H9 (cell line): ENCODE results near the gene CLIC1. TPM values are rescaled to one million over a fixed set of nuclear protein-coding genes. Genes with fewer than 3 reads are reported as not detected.

Experiments
- DNase-seq: peaks from one replicate; pipeline ENCODE4 v3.0.0-alpha.2; 2017
- H2AFZ ChIP-seq: one replicate; pipeline ENCODE4 v1.6.1; 2013; ENCODE audit warnings: mild to moderate bottlenecking, low read length, control low read depth, moderate library complexity
- H2AK5ac ChIP-seq: 2 replicates; pipeline ENCODE4 v1.6.1; 2013; ENCODE audit warnings: low read length, control low read depth, mixed read lengths; ENCODE audit not compliant: insufficient read length
- H2BK120ac ChIP-seq: one replicate; pipeline ENCODE4 v1.6.1; 2013; ENCODE audit warnings: low read depth, mild to moderate bottlenecking, low read length, control low read depth, inconsistent platforms; ENCODE audit not compliant: poor library complexity, severe bottlenecking
- H2BK12ac ChIP-seq: 2 replicates; pipeline ENCODE4 v1.6.1; 2013; ENCODE audit warnings: low read length, control low read depth, mixed read lengths, low read depth; ENCODE audit not compliant: insufficient read length
- H2BK15ac ChIP-seq: 2 replicates; pipeline ENCODE4 v1.6.1; 2013; ENCODE audit warnings: low read depth, low read length, control low read depth
- H2BK20ac ChIP-seq: one replicate; pipeline ENCODE4 v1.6.1; 2013; ENCODE audit warnings: low read depth, mild to moderate bottlenecking, low read length, control low read depth, inconsistent platforms; ENCODE audit not compliant: poor library complexity, severe bottlenecking
- H2BK5ac ChIP-seq: 2 replicates; pipeline ENCODE4 v1.6.1; 2013; ENCODE audit warnings: low read length, control low read depth, mixed read lengths; ENCODE audit not compliant: insufficient read length
- H3K14ac ChIP-seq: 2 replicates; pipeline ENCODE4 v1.6.1; 2013; ENCODE audit warnings: low read length, control low read depth; ENCODE audit not compliant: insufficient read depth
- H3K18ac ChIP-seq: 2 replicates; pipeline ENCODE4 v1.6.1; 2013; ENCODE audit warnings: low read depth, mild to moderate bottlenecking, mixed read lengths, low read length, control low read depth; ENCODE audit not compliant: insufficient read length
- H3K23ac ChIP-seq: 2 replicates; pipeline ENCODE4 v1.6.1; 2013; ENCODE audit warnings: low read length, control low read depth, mixed read lengths, low read depth; ENCODE audit not compliant: insufficient read length
- H3K23me2 ChIP-seq: 2 replicates; pipeline ENCODE4 v1.6.1; 2013; ENCODE audit warnings: low read depth, mild to moderate bottlenecking, mixed read lengths, low read length, control low read depth; ENCODE audit not compliant: insufficient read length, poor library complexity, severe bottlenecking
- H3K27ac ChIP-seq: 2 replicates; pipeline ENCODE4 v1.5.1; 2013; ENCODE audit warnings: low read length, control low read depth, mixed read lengths, low read depth; ENCODE audit not compliant: insufficient read length
- H3K27me3 ChIP-seq: 2 replicates; pipeline ENCODE4 v1.6.1; 2013; ENCODE audit warnings: low read length, control low read depth, inconsistent platforms; ENCODE audit not compliant: insufficient read depth
- H3K4ac ChIP-seq: 2 replicates; pipeline ENCODE4 v1.6.1; 2013; ENCODE audit warnings: low read depth, mild to moderate bottlenecking, control low read depth, inconsistent platforms, low read length, moderate library complexity
- H3K4me1 ChIP-seq: 2 replicates; pipeline ENCODE4 v1.6.1; 2013; ENCODE audit warnings: low read length, control low read depth, inconsistent platforms; ENCODE audit not compliant: insufficient read depth
- H3K4me2 ChIP-seq: 2 replicates; pipeline ENCODE4 v1.6.1; 2013; ENCODE audit warnings: low read length, control low read depth, mixed read lengths; ENCODE audit not compliant: insufficient read length, insufficient read depth
- H3K56ac ChIP-seq: 2 replicates; pipeline ENCODE4 v1.6.1; 2013; ENCODE audit warnings: low read depth, mild to moderate bottlenecking, mixed read lengths, low read length, control low read depth; ENCODE audit not compliant: insufficient read length
- H3K79me1 ChIP-seq: 2 replicates; pipeline ENCODE4 v1.6.1; 2013; ENCODE audit warnings: low read depth, mild to moderate bottlenecking, moderate library complexity, low read length, control low read depth, inconsistent platforms; ENCODE audit not compliant: insufficient read depth, poor library complexity, severe bottlenecking
- H3K79me2 ChIP-seq: 2 replicates; pipeline ENCODE4 v1.6.1; 2013; ENCODE audit warnings: low read length, control low read depth, inconsistent platforms; ENCODE audit not compliant: insufficient read depth
- H3K9ac ChIP-seq: 2 replicates; pipeline ENCODE4 v1.6.1; 2013; ENCODE audit warnings: low read length, control low read depth, mixed read lengths; ENCODE audit not compliant: insufficient read length; ENCODE audit errors: extremely low read depth
- H3K9me3 ChIP-seq: one replicate; pipeline ENCODE4 v1.6.1; 2013; ENCODE audit warnings: low read depth, low read length, inconsistent platforms; ENCODE audit not compliant: control insufficient read depth
- H3T11ph ChIP-seq: one replicate; pipeline ENCODE4 v1.6.1; 2013; ENCODE audit warnings: mild to moderate bottlenecking, low read length, control low read depth, inconsistent platforms
- H4K20me1 ChIP-seq: one replicate; pipeline ENCODE4 v1.6.1; 2013; ENCODE audit not compliant: control insufficient read depth, insufficient read length, insufficient read depth
- H4K5ac ChIP-seq: 2 replicates; pipeline ENCODE4 v1.6.1; 2013; ENCODE audit warnings: low read depth, mild to moderate bottlenecking, mixed read lengths, low read length, control low read depth; ENCODE audit not compliant: insufficient read length
- H4K8ac ChIP-seq: replicated peaks from 2 replicates; pipeline ENCODE4 v1.6.1; 2013; ENCODE audit warnings: low read length, control low read depth, mixed read lengths, low read depth; ENCODE audit not compliant: insufficient read length
- H4K91ac ChIP-seq: 2 replicates; pipeline ENCODE4 v1.6.1; 2013; ENCODE audit warnings: low read depth, mild to moderate bottlenecking, moderate library complexity, mixed read lengths, low read length, control low read depth; ENCODE audit not compliant: insufficient read length
- H3K27ac Mint-ChIP-seq, 3 experiments: 2 replicates in 2 of 3; 3 replicates in 1 of 3; pipeline ENCODE4 v1.8.0; 2020 to 2021; ENCODE audit warnings: mixed read lengths in 3 of 3, mild to moderate bottlenecking in 1 of 3, moderate library complexity in 1 of 3
- H3K27me3 Mint-ChIP-seq: 2 replicates; pipeline ENCODE4 v1.8.0; 2021; ENCODE audit warnings: low read depth, mild to moderate bottlenecking, moderate library complexity, mixed read lengths
- H3K36me3 Mint-ChIP-seq, 3 experiments: 2 replicates in 2 of 3; 3 replicates in 1 of 3; pipeline ENCODE4 v1.8.0; 2020 to 2021; ENCODE audit warnings: low read depth in 3 of 3, mixed read lengths in 3 of 3; ENCODE audit not compliant: insufficient read depth in 1 of 3
- H3K4me1 Mint-ChIP-seq, 2 experiments: 2 replicates each; pipeline ENCODE4 v1.8.0; 2020; ENCODE audit warnings: mixed read lengths in 2 of 2
- H3K4me3 Mint-ChIP-seq, 2 experiments: 2 replicates in 1 of 2; 3 replicates in 1 of 2; pipeline ENCODE4 v1.8.0; 2020 to 2021; ENCODE audit warnings: mild to moderate bottlenecking in 2 of 2, mixed read lengths in 2 of 2, moderate library complexity in 1 of 2
- H3K9me3 Mint-ChIP-seq, 2 experiments: 2 replicates in 1 of 2; 3 replicates in 1 of 2; pipeline ENCODE4 v1.8.0; 2020; ENCODE audit warnings: mild to moderate bottlenecking in 2 of 2, mixed read lengths in 2 of 2, moderate library complexity in 1 of 2
- CTCF ChIP-seq: fragments of 200-600 bp; sonication (generic); conservative IDR thresholded peaks from 3 replicates; pipeline ENCODE4 v1.8.0; 2021; ENCODE audit warnings: antibody characterized with exemption, mild to moderate bottlenecking
- WGBS: extraction: QIAGEN DNeasy Blood & Tissue Kit; methylation state at CpG from one replicate; pipeline ENCODE4 v1.1.7; 2013; ENCODE audit warnings: missing lambda C conversion rate, low lambda C conversion rate, mixed read lengths; ENCODE audit not compliant: insufficient read length; ENCODE audit errors: extremely low coverage; 5-methylcytosine and 5-hydroxymethylcytosine counted together
- total RNA-seq: library from RNA; stranded (reverse); gene quantifications from 2 replicates; pipeline ENCODE4 v1.2.1, GENCODE V29; 2021

The CLIC1 gene
- total RNA-seq, 1 experiment from 2014 or later, result 265 TPM

- H2AK5ac ChIP-seq, result no peak overlapping the region
- H3K4me1 ChIP-seq, result no peaks in the 10 kb centered on the region
- no peak overlapping the region for H2BK12ac ChIP-seq
- no peak overlapping the region for H2BK20ac ChIP-seq
- H4K5ac ChIP-seq, result no peak overlapping the region
- H3K23me2 ChIP-seq, result no peaks in the 10 kb centered on the region
- WGBS, result no CpG with 5 or more reads among the region's 23 CpGs
- no peaks in the 10 kb centered on the region for H3K27me3 ChIP-seq
- no peak overlapping the region for H4K91ac ChIP-seq
- no peak overlapping the region for H4K8ac ChIP-seq
- no peak for TF ChIP-seq CTCF
- no peaks in the 10 kb centered on the region for H3K9me3 ChIP-seq
- H3K4ac ChIP-seq, result no peak overlapping the region
- no peak overlapping the region for H3K56ac ChIP-seq
- H3T11ph ChIP-seq, result no peak overlapping the region
- H3K27ac Mint-ChIP-seq, result no peak overlapping the region
- H3K4me1 Mint-ChIP-seq, result peaks cover 1 to 5% of the 10 kb centered on the region in 2 experiments; a peak in 1 of 4 replicates
- no peak overlapping the region for H2BK15ac ChIP-seq
- no peak overlapping the region for H3K14ac ChIP-seq
- H3K27ac ChIP-seq, result no peak overlapping the region
- peaks cover 46 to 81% (median 63%) of the 10 kb centered on the region in 3 experiments for H3K36me3 Mint-ChIP-seq
- no peaks in the 10 kb centered on the region for H4K20me1 ChIP-seq
- H3K4me2 ChIP-seq, result no peak overlapping the region
- H2BK120ac ChIP-seq, result no peak overlapping the region
- H2BK5ac ChIP-seq, result no peak overlapping the region
- no peaks in the 10 kb centered on the region for H3K27me3 Mint-ChIP-seq
- H3K18ac ChIP-seq, result no peak overlapping the region
- H2AFZ ChIP-seq, result no peak overlapping the region
- no peak overlapping the region for H3K4me3 Mint-ChIP-seq
- no peak overlapping the region for H3K23ac ChIP-seq
- H3K9ac ChIP-seq, result no peak overlapping the region
- H3K79me2 ChIP-seq, result no peaks in the 10 kb centered on the region
- DNase-seq, result no peak
- H3K79me1 ChIP-seq, result no peaks in the 10 kb centered on the region
- no peaks in the 10 kb centered on the region for H3K9me3 Mint-ChIP-seq
These were observed 45.2 kb upstream of the CLIC1 start for GRCh38 chr6:31781244-31782125.
